Measurements from ENCODE around the gene FOXJ3.

DNA sequence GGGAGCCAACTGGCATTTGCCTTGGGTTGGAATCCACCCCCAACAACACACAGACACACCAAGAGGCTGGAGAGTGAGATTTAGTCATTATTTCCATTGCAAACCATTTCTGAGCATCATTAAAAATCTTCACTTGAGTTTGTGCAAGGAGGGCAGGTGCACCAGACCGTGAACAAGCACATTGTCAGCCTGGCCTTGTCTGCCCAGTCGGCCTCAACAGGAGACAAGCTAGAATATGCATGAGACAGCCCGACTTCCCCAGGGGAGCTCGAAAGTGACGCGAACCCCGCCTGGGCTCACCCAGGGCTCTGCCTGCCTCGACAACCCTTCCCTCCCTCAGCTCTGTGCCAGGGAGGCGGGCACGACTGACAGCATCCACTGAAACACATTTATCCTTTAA is 197.3 kb downstream of the FOXJ3 start:
- TF ChIP-seq, protein P1, sequence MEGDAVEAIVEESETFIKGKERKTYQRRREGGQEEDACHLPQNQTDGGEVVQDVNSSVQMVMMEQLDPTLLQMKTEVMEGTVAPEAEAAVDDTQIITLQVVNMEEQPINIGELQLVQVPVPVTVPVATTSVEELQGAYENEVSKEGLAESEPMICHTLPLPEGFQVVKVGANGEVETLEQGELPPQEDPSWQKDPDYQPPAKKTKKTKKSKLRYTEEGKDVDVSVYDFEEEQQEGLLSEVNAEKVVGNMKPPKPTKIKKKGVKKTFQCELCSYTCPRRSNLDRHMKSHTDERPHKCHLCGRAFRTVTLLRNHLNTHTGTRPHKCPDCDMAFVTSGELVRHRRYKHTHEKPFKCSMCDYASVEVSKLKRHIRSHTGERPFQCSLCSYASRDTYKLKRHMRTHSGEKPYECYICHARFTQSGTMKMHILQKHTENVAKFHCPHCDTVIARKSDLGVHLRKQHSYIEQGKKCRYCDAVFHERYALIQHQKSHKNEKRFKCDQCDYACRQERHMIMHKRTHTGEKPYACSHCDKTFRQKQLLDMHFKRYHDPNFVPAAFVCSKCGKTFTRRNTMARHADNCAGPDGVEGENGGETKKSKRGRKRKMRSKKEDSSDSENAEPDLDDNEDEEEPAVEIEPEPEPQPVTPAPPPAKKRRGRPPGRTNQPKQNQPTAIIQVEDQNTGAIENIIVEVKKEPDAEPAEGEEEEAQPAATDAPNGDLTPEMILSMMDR (IDR thresholded peaks at IDR 0.05; ENCODE audit: low read depth, low read length, missing input control) = no peak
- TF ChIP-seq RXRA (IDR thresholded peaks at IDR 0.05) (no peak), SP1 (IDR thresholded peaks at IDR 0.05) (no peak), TAF1 (conservative IDR thresholded peaks at IDR 0.05) (no peak), RAD21 (IDR thresholded peaks at IDR 0.05) (no peak), GABPA (IDR thresholded peaks at IDR 0.05 in 1 of 2, conservative IDR thresholded peaks at IDR 0.05 in 1 of 2) (no peak), YY1 (IDR thresholded peaks at IDR 0.05) (no peak), FOXA2 (IDR thresholded peaks at IDR 0.05) (no peak), HNF4A (conservative IDR thresholded peaks at IDR 0.05) (no peak)
- TF ChIP-seq, protein P2, sequence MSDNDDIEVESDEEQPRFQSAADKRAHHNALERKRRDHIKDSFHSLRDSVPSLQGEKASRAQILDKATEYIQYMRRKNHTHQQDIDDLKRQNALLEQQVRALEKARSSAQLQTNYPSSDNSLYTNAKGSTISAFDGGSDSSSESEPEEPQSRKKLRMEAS (IDR thresholded peaks at IDR 0.05) = no peak
- TF ChIP-seq, protein P3, sequence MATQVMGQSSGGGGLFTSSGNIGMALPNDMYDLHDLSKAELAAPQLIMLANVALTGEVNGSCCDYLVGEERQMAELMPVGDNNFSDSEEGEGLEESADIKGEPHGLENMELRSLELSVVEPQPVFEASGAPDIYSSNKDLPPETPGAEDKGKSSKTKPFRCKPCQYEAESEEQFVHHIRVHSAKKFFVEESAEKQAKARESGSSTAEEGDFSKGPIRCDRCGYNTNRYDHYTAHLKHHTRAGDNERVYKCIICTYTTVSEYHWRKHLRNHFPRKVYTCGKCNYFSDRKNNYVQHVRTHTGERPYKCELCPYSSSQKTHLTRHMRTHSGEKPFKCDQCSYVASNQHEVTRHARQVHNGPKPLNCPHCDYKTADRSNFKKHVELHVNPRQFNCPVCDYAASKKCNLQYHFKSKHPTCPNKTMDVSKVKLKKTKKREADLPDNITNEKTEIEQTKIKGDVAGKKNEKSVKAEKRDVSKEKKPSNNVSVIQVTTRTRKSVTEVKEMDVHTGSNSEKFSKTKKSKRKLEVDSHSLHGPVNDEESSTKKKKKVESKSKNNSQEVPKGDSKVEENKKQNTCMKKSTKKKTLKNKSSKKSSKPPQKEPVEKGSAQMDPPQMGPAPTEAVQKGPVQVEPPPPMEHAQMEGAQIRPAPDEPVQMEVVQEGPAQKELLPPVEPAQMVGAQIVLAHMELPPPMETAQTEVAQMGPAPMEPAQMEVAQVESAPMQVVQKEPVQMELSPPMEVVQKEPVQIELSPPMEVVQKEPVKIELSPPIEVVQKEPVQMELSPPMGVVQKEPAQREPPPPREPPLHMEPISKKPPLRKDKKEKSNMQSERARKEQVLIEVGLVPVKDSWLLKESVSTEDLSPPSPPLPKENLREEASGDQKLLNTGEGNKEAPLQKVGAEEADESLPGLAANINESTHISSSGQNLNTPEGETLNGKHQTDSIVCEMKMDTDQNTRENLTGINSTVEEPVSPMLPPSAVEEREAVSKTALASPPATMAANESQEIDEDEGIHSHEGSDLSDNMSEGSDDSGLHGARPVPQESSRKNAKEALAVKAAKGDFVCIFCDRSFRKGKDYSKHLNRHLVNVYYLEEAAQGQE (IDR thresholded peaks at IDR 0.05) = no peak
- TF ChIP-seq, protein P4, sequence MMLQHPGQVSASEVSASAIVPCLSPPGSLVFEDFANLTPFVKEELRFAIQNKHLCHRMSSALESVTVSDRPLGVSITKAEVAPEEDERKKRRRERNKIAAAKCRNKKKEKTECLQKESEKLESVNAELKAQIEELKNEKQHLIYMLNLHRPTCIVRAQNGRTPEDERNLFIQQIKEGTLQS (IDR thresholded peaks at IDR 0.05) = no peak
